GM21526 (cell line): ENCODE results near the gene PTPRA.

Source experiments
- ATAC-seq: cut with Tn5 transposase; IDR thresholded peaks from one replicate; pipeline ENCODE4 v1.9.1; 2021; ENCODE audit warnings: moderate library complexity; ENCODE audit not compliant: unreplicated experiment, low FRiP score

The PTPRA gene

GRCh38 chr20:2847802-2848201, 25.5 kb upstream of the PTPRA start:
- no peak for ATAC-seq

GRCh38 chr20:2849529-2849928, 23.8 kb upstream of the PTPRA start:
- no peak for ATAC-seq

- ATAC-seq: no peak
Measured at GRCh38 chr20:2851086-2851485, 22.2 kb upstream of the PTPRA start.

- no peak for ATAC-seq
Measured at GRCh38 chr20:2858591-2858990, 14.7 kb upstream of the PTPRA start.

GRCh38 chr20:2859330-2860121, 13.8 kb upstream of the PTPRA start:
- ATAC-seq: no peak

- no peak for ATAC-seq
Measured at GRCh38 chr20:2864626-2865025, 8.7 kb upstream of the PTPRA start.

- ATAC-seq: no peak
Measured at GRCh38 chr20:2865101-2865500, 8.2 kb upstream of the PTPRA start.

GRCh38 chr20:2865630-2866029, 7.7 kb upstream of the PTPRA start:
- no peak for ATAC-seq

- no peak for ATAC-seq
Measured at GRCh38 chr20:2866236-2866635, 7.0 kb upstream of the PTPRA start.

- ATAC-seq: no peak
Measured at GRCh38 chr20:2867081-2867864, 6.0 kb upstream of the PTPRA start.

GRCh38 chr20:2869381-2869780, 3.9 kb upstream of the PTPRA start:
- ATAC-seq: no peak

- no peak for ATAC-seq
Measured at GRCh38 chr20:2871111-2871465, 2.2 kb upstream of the PTPRA start.

- no peak for ATAC-seq
Measured at GRCh38 chr20:2871661-2872458, 1.4 kb upstream of the PTPRA start.

GRCh38 chr20:2872459-2873009, 747 bp upstream of the PTPRA start:
- no peak for ATAC-seq

- peak; percentile 34 for ATAC-seq
Measured at GRCh38 chr20:2873747-2874041, 413 bp downstream of the PTPRA start.

- ATAC-seq: no peak
Measured at GRCh38 chr20:2874456-2874855, 1.2 kb downstream of the PTPRA start.

GRCh38 chr20:2875690-2876203, 2.5 kb downstream of the PTPRA start:
- no peak for ATAC-seq

GRCh38 chr20:2878515-2878914, 5.2 kb downstream of the PTPRA start:
- ATAC-seq: no peak

- ATAC-seq: no peak
Measured at GRCh38 chr20:2879146-2879545, 5.9 kb downstream of the PTPRA start.

GRCh38 chr20:2880650-2881049, 7.4 kb downstream of the PTPRA start:
- ATAC-seq: no peak
